Body of pancreas (tissue), 4 donors: ENCODE results near the gene ADGRV1.

Source experiments
- CTCF ChIP-seq, 7 experiments: fragments of 450-650 bp in 4 of 7; fragments of 200-600 bp in 3 of 7; sonication (generic) in 3 of 7; IDR thresholded peaks; one replicate each; pipeline ENCODE4 v1.5.1; 2016 to 2019; ENCODE audit warnings: antibody characterized with exemption in 7 of 7
- POLR2A ChIP-seq, 3 donors: fragments of 450-650 bp; IDR thresholded peaks; one replicate each; pipeline ENCODE4 v1.6.1; 2016; ENCODE audit warnings: antibody characterized with exemption in 3 of 3, mild to moderate bottlenecking in 2 of 3

DNA sequence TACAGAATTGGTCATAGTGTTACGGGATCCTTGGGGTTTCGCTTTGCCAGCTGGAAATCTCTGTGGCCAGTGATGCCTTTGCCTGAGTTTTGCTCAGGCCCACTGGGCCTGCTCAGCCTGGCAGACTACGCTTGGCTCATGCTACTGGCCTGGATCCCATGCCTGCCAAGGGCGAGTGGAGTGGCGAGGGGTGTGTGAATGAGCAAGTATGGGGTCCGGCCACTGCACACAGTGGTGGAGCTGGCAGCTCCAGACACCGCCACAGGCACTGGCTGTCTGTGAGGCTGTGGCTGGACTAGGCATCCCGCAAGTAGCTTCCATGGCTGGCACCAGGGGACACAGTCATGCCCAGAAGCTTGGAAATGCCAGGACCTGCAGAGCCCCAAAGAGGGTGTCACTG lies 584.2 kb downstream of the ADGRV1 start:
- TF ChIP-seq POLR2A (IDR thresholded peaks at IDR 0.05) (no peak), CTCF (IDR thresholded peaks at IDR 0.05) (no peak)
